HAP-1 (cell line): ENCODE results near the gene DZIP1.

ENCODE experiments used
- DNase-seq, 2 experiments: peaks; one replicate each; pipeline ENCODE4 v3.0.0-alpha.2; 2016 to 2020; ENCODE audit warnings: low spot score in 2 of 2
- H3K27me3 ChIP-seq: fragments of 250-450 bp; sonication (Bioruptor Pico); 2 replicates; pipeline ENCODE4 v1.5.1; 2020; ENCODE audit warnings: low read depth, mild to moderate bottlenecking, moderate library complexity
- H3K36me3 ChIP-seq: fragments of 250-450 bp; sonication (Bioruptor Pico); replicated peaks from 2 replicates; pipeline ENCODE4 v1.5.1; 2020; ENCODE audit warnings: mild to moderate bottlenecking
- H3K4me1 ChIP-seq: fragments of 250-450 bp; sonication (Bioruptor Pico); 2 replicates; pipeline ENCODE4 v1.5.1; 2020; ENCODE audit warnings: mild to moderate bottlenecking
- H3K4me3 ChIP-seq: fragments of 250-450 bp; sonication (Bioruptor Pico); 2 replicates; pipeline ENCODE4 v1.5.1; 2020; ENCODE audit warnings: mild to moderate bottlenecking, moderate library complexity
- H3K9me3 ChIP-seq: fragments of 250-450 bp; sonication (Bioruptor Pico); 2 replicates; pipeline ENCODE4 v1.5.1; 2020; ENCODE audit warnings: mild to moderate bottlenecking, moderate library complexity
- in situ Hi-C: fragments of 300-500 bp; cut with MboI; formaldehyde crosslinking; loops from 3 replicates; pipeline ENCODE4 v1.14.3; 2020; ENCODE audit warnings: low sequenced_read_pairs, inconsistent platforms, mixed read lengths

Gene DZIP1

DNA sequence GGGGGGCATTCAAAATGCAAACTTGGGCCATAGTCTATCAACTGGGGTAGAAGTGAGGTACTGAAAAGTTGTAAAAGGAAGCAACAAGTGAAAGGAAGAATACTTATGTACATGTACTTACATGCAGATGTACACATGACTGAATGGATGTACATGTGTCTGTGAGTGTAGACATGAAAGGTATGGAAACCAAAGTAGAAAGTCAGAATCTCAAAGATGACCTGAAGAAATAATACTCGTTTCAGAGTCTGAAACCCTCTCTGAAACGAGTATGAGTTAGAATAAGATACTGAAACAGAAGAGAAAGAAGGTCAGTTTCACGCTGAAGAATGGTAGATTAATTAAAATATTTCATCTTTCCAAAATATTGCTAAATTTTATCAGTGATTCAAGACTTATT lies 13.9 kb downstream of the DZIP1 start:
- no peak for DNase-seq
- in situ Hi-C loops, result no loop called here
- H3K36me3 ChIP-seq, result peaks cover 70% of the 10 kb centered on the region
- H3K9me3 ChIP-seq, result no peaks in the 10 kb centered on the region
- H3K4me3 ChIP-seq, result no peak overlapping the region
- H3K27me3 ChIP-seq, result no peaks in the 10 kb centered on the region
- no peaks in the 10 kb centered on the region for H3K4me1 ChIP-seq

DNA sequence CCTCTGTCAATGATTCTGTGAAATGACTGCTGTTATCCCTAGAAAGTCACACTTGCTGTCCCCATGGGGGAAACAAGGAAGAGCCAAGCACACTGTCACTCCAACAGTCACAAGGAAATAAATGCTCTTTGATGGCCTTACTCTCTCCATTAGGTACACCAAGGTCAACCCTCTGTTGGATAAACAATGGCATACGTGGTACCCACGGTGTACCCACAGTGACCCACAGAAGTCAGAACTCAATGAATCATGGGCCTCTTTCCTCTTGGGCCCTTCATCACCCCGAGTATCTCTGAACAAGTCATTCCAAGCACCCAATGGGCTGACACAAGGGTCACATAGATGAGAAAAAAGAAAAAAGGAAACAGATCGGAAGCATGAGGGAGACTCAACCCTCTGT lies 15.4 kb downstream of the DZIP1 start:
- H3K27me3 ChIP-seq, result no peaks in the 10 kb centered on the region
- H3K4me3 ChIP-seq, result no peak overlapping the region
- no peaks in the 10 kb centered on the region for H3K9me3 ChIP-seq
- no peaks in the 10 kb centered on the region for H3K4me1 ChIP-seq
- H3K36me3 ChIP-seq, result peaks cover 69% of the 10 kb centered on the region
- in situ Hi-C loops, result no loop called here
- no peak for DNase-seq

- Histone ChIP-seq H3K27me3 (no peaks in the 10 kb centered on the region), H3K4me3 (no peak overlapping the region), H3K4me1 (no peaks in the 10 kb centered on the region), H3K36me3 (peaks cover 72% of the 10 kb centered on the region), H3K9me3 (no peaks in the 10 kb centered on the region)
- DNase-seq, result no peak
- in situ Hi-C loops, result no loop called here
Observed at GRCh38 chr13:95628488-95628887, 16.0 kb downstream of the DZIP1 start.

GRCh38 chr13:95627590-95627989 lies 16.9 kb downstream of the DZIP1 start:
- Histone ChIP-seq H3K27me3 (no peaks in the 10 kb centered on the region), H3K4me3 (no peak overlapping the region), H3K4me1 (no peaks in the 10 kb centered on the region), H3K9me3 (no peaks in the 10 kb centered on the region), H3K36me3 (peaks cover 74% of the 10 kb centered on the region)
- in situ Hi-C loops, result no loop called here
- DNase-seq, result no peak

DNA sequence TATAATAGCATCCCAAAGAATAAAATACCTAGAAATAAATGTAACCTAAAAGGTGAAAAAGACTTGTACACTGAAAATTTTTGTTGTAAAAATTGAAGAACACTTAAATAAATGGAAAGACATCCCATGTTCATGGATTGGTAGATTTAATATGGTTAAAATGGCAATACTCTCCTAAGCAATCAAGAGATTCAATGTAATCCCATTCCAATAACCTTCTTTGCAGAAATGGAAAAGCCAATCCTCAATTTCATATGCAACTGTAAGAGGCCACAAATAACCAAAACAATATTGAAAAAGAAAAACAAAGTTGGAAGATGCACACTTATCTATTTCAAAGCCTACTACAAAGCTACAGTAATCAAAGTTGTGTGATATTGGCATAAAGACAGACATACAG lies 17.7 kb downstream of the DZIP1 start:
- Histone ChIP-seq H3K27me3 (no peaks in the 10 kb centered on the region), H3K4me3 (no peak overlapping the region), H3K36me3 (peaks cover 73% of the 10 kb centered on the region), H3K4me1 (no peaks in the 10 kb centered on the region), H3K9me3 (no peaks in the 10 kb centered on the region)
- in situ Hi-C loops, result no loop called here
- DNase-seq, result no peak

DNA sequence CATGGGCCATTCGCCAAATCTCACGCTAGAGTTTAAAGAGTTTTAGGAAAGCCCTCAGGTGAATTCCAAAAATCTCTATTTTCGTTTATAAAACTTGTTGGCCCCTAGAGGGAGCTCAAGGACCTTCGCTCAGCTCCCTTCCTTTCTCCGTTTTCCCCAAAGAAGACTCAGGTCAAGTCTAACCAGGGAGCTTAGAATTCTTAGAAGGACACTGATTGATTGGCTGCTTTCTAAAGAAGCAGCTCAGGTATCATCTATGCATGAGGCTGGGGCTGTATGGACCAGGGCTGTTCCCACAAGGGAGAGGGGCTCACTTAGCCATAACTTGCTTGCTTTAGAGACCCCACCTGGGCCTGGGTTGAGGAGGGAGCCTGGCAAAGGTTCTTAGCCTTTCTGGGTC lies 20.5 kb downstream of the DZIP1 start:
- no peak overlapping the region for H3K4me3 ChIP-seq
- DNase-seq, result peak; percentile 39 to 73
- peaks cover 73% of the 10 kb centered on the region for H3K36me3 ChIP-seq
- no peaks in the 10 kb centered on the region for H3K4me1 ChIP-seq
- in situ Hi-C loops, result loop anchor here (25.0 kb wide), 1 partner anchor 213 kb away; no protein-coding TSS in a partner anchor
- H3K27me3 ChIP-seq, result no peaks in the 10 kb centered on the region
- H3K9me3 ChIP-seq, result no peaks in the 10 kb centered on the region

GRCh38 chr13:95623141-95623540 lies 21.4 kb downstream of the DZIP1 start:
- Histone ChIP-seq H3K9me3 (no peaks in the 10 kb centered on the region), H3K4me3 (no peak overlapping the region), H3K27me3 (no peaks in the 10 kb centered on the region), H3K36me3 (peaks cover 73% of the 10 kb centered on the region), H3K4me1 (no peaks in the 10 kb centered on the region)
- DNase-seq, result no peak
- in situ Hi-C loops, result loop anchor here (25.0 kb wide), 1 partner anchor 214 kb away; no protein-coding TSS in a partner anchor

GRCh38 chr13:95620825-95621498 lies 23.5 kb downstream of the DZIP1 start:
- DNase-seq, result no peak
- in situ Hi-C loops, result loop anchor here (25.0 kb wide), 1 partner anchor 216 kb away; no protein-coding TSS in a partner anchor
- H3K9me3 ChIP-seq, result no peaks in the 10 kb centered on the region
- no peaks in the 10 kb centered on the region for H3K4me1 ChIP-seq
- no peak overlapping the region for H3K4me3 ChIP-seq
- peaks cover 70% of the 10 kb centered on the region for H3K36me3 ChIP-seq
- H3K27me3 ChIP-seq, result no peaks in the 10 kb centered on the region

GRCh38 chr13:95620030-95620824 lies 24.3 kb downstream of the DZIP1 start:
- Histone ChIP-seq H3K4me1 (no peaks in the 10 kb centered on the region), H3K27me3 (no peaks in the 10 kb centered on the region), H3K9me3 (no peaks in the 10 kb centered on the region), H3K36me3 (peaks cover 75% of the 10 kb centered on the region), H3K4me3 (no peak overlapping the region)
- in situ Hi-C loops, result loop anchor here (25.0 kb wide), 1 partner anchor 217 kb away; no protein-coding TSS in a partner anchor
- no peak for DNase-seq

GRCh38 chr13:95615539-95615938 lies 29.0 kb downstream of the DZIP1 start:
- H3K36me3 ChIP-seq, result peaks cover 60% of the 10 kb centered on the region

DNA sequence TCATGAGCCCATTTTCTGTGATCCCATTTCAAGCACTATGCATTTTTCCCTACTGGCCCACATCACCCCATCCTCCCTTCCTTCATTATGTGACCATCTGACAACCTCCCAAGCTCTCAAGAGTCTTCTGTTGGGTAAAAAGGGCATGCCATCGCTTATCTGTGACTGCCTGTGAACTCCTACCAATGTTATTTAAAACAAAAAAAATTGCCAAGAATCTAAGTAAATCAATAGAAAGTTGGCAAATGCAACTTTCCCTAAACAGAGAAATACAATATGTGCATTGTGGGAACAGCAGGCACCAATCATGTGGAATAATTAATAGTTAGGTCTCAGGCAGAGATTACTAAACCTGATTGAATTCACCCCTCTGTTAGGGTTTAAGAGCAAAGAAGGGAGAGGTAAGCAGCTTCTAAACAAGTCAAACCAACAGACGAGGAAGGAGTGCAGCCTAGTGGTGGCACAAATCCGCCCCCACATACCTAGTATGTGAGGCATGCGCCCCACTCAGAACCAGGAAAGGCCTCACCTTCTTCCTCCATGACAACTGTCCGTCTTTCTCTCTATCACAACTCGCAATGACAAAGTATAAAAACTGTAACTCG lies 29.8 kb downstream of the DZIP1 start:
- in situ Hi-C loops, result loop anchor here (25.0 kb wide), 1 partner anchor 223 kb away; no protein-coding TSS in a partner anchor
- Histone ChIP-seq H3K36me3 (peaks cover 55% of the 10 kb centered on the region), H3K27me3 (no peaks in the 10 kb centered on the region), H3K4me1 (no peaks in the 10 kb centered on the region), H3K9me3 (no peaks in the 10 kb centered on the region), H3K4me3 (no peak overlapping the region)
- no peak for DNase-seq

More at GRCh38 chr13:95615539-95615938, 29.0 kb downstream of the DZIP1 start:
- H3K27me3 ChIP-seq, result no peaks in the 10 kb centered on the region
- H3K4me1 ChIP-seq, result no peaks in the 10 kb centered on the region
- no peaks in the 10 kb centered on the region for H3K9me3 ChIP-seq
- in situ Hi-C loops, result loop anchor here (25.0 kb wide), 1 partner anchor 222 kb away; no protein-coding TSS in a partner anchor
- no peak for DNase-seq
- H3K4me3 ChIP-seq, result no peak overlapping the region

DNA sequence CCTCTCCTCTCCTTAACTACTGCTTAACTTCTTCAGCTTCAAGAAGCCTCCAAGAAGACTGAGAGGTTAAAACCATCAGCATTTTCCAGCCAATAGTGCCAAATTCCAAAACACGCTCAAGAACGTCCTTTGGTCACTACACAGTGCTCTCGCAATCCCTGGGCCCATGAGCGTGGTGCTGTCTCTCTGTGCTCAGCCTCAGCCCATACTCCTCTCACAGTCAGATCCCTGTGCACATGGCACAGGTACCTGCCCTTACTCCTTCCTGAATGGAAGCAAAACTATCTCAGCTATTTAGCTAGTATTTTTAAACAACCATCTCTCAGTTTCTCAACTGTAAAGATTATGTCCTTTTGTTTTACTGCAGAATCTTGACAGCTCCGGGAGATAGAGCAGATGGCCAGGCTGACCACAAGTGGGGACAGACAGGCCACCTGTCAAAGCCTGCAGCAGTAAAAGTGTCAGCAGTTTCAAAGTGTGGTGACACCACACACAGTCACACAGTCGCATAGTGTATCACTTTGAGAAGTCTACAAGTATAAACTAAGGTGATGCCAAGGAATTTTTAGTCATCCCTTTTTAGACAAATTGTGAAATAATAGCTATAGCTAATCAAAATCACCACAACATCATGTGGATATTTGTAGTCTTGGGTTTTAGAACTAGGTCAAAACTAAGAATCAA lies 35.7 kb downstream of the DZIP1 start:
- Histone ChIP-seq H3K27me3 (no peaks in the 10 kb centered on the region), H3K36me3 (peaks cover 44% of the 10 kb centered on the region), H3K4me3 (no peak overlapping the region), H3K9me3 (no peaks in the 10 kb centered on the region), H3K4me1 (peaks cover 6% of the 10 kb centered on the region)
- in situ Hi-C loops, result loop anchor here (25.0 kb wide), 1 partner anchor 229 kb away; no protein-coding TSS in a partner anchor
- DNase-seq, result no peak

DNA sequence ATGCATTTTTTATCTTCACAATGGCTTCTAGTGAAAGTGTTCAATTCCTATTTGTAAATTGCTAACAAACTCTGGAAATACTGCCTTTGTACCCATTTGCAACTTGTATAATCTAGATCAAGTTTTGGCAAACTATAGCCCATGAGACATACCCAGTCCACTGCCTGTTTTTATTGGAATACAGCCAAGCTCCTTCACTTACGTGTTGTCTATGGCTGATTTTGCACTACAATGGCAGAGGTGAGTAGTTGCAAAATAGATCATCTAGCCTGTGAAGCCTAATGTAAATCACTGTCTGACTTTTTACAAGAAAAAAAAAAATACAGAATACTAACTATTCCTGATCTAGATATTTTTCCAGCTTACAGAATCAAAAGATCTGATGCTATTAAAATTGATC lies 37.1 kb downstream of the DZIP1 start:
- no peaks in the 10 kb centered on the region for H3K27me3 ChIP-seq
- peak in 1 of 2 experiments; percentile 53 for DNase-seq
- no peaks in the 10 kb centered on the region for H3K9me3 ChIP-seq
- H3K36me3 ChIP-seq, result peaks cover 35% of the 10 kb centered on the region
- peaks cover 6% of the 10 kb centered on the region for H3K4me1 ChIP-seq
- in situ Hi-C loops, result loop anchor here (25.0 kb wide), 1 partner anchor 230 kb away; no protein-coding TSS in a partner anchor
- no peak overlapping the region for H3K4me3 ChIP-seq
